ENCODE measurements around the gene MSH2. TPM values are rescaled to one million over a fixed set of nuclear protein-coding genes. Genes with fewer than 3 reads are reported as not detected.

Gene MSH2
- 17.7 and 22.7 TPM in 2 replicates for total RNA-seq

DNA sequence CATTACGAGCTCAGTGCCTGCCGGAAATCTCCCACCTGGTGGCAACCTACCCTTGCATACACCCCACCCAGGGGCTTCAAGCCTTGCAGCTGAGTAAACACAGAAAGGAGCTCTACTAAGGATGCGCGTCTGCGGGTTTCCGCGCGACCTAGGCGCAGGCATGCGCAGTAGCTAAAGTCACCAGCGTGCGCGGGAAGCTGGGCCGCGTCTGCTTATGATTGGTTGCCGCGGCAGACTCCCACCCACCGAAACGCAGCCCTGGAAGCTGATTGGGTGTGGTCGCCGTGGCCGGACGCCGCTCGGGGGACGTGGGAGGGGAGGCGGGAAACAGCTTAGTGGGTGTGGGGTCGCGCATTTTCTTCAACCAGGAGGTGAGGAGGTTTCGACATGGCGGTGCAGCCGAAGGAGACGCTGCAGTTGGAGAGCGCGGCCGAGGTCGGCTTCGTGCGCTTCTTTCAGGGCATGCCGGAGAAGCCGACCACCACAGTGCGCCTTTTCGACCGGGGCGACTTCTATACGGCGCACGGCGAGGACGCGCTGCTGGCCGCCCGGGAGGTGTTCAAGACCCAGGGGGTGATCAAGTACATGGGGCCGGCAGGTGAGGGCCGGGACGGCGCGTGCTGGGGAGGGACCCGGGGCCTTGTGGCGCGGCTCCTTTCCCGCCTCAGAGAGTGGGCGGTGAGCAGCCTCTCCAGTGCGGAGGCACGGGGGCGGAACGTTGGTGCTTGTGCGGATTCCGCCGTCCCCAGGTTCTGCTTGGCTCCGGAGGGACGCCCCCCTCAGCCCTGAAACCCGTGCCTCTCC, at the start of gene MSH2:
MSH2 (plus strand) TSS at position 352 of the 804 bp plus-strand sequence; CDS start at position 388, 36 bp downstream.

Other genes with a start within 250 kb of the MSH2 start
- gene STPG4, start 247.8 kb upstream of the MSH2 start, total RNA-seq = 0.44 and 0.53 TPM in 2 replicates
- gene CALM2, start 226.6 kb upstream of the MSH2 start, total RNA-seq = 851 and 996 TPM in 2 replicates
- not detected in 2 replicates for gene EPCAM, start 33.8 kb upstream of the MSH2 start, total RNA-seq
- gene KCNK12, start 167.8 kb downstream of the MSH2 start, total RNA-seq = 0.06 and 0.13 TPM in 2 replicates

Measured in aortic smooth muscle cell (primary cell).